HG03521 (cell line): ENCODE data around the gene SNRPA.
"Not testable (repeated sequence)": the region's sequence is repeated elsewhere in the genome, so short reads cannot be mapped to it uniquely, and the experiment has no call there.

Experiments used
- ATAC-seq: cut with Tn5 transposase; IDR thresholded peaks from one replicate; pipeline ENCODE4 v1.9.1; 2021; ENCODE audit warnings: mild to moderate bottlenecking, moderate library complexity; ENCODE audit not compliant: unreplicated experiment

Gene SNRPA

GRCh38 chr19:40719414-40719894 lies 31.5 kb upstream of the SNRPA start:
- no peak for ATAC-seq

GRCh38 chr19:40721140-40721486 lies 29.9 kb upstream of the SNRPA start:
- no peak for ATAC-seq

DNA sequence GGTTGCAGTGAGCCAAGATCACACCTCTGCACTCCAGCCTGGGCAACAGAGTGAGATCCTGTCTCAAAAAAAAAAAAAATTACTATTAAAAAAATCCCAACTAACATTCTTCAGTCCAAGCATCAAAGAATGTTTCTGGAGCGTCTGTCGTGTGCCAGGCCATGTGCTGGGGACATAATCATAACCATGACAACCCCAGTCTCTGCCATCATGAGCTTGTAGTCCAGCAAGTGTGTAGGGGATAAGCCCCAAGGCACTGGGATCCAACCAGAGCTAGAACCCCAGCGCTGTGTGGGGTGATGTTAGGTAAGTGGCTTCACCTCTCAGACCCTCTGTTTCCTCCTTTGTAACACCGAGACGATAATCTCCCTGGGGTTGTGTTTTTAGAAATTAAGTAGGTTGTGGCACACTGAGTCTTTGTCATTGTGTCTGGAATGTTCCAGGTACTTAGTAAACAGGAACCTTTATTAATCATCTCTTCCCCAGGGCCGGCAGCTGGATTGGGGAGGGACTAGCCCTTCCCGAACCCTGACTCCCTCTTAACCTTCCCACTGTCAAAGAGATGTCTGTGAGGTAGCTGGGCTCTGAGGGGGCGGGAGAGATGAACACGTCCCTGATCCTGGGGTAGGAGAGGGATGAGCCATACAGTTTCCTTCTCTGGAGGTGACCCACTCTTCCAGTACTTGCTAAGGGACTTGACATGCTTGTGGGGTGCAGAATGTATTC lies 28.9 kb upstream of the SNRPA start:
- ATAC-seq: no peak

GRCh38 chr19:40723661-40724254 lies 27.2 kb upstream of the SNRPA start:
- ATAC-seq: no peak

GRCh38 chr19:40724315-40724714 lies 26.7 kb upstream of the SNRPA start:
- no peak for ATAC-seq

DNA sequence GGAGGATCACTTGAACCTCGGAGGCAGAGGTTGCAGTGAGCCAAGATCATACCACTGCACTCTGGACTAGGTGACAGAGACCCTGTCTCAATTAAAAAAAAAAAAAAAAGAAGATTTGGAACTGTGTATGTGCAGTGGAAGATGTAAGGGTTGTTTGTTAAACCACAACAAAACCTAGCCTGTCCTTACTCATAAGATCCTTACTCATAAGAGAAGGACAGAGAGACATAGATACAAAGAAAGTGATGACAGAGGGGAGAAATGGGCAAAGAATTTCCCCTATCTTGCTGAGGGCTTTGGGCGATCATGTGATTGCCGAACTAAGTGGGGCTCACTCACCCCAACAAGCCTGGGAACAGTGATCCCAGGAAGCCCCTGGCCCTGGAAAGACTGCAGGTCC lies 26.1 kb upstream of the SNRPA start:
- no peak for ATAC-seq

GRCh38 chr19:40726279-40726678 lies 24.7 kb upstream of the SNRPA start:
- no peak for ATAC-seq

GRCh38 chr19:40730065-40730464 lies 20.9 kb upstream of the SNRPA start:
- not testable (repeated sequence) for ATAC-seq

DNA sequence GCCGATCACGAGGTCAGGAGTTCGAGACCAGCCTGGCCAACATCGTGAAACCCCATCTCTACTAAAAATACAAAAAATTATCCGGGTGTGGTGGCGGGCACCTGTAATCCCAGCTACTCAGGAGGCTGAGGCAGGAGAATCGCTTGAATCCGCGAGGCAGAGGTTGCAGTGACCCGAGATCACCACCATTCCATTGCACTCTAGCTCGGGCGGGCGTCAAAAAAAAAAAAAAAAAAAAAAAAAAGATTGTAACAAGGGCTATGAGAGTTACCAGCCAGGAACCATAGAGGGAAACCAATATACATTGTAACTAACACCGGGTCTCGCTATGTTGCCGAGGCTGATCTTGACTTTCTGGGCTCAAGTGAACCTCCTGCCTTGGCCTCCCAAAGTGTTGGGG lies 18.7 kb upstream of the SNRPA start:
- not testable (repeated sequence) for ATAC-seq

DNA sequence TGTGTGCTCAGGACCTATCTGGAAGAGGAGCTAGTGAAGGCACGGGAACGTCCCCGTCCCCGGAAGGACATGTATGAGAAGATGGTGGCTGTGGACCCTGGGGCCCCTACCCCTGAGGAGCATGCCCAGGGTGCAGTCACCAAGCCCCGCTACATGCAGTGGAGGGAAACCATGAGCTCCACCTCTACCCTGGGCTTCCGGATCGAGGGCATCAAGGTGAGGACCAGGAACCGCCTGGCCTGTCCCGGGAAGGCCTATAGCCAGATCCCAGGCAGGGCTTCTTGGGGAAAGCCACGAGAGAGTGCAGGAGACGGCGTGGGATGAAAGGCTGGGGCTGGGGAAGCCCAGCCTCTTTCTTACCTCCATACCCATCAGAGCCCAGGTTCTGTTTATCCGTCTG lies 17.9 kb upstream of the SNRPA start:
- ATAC-seq: no peak

DNA sequence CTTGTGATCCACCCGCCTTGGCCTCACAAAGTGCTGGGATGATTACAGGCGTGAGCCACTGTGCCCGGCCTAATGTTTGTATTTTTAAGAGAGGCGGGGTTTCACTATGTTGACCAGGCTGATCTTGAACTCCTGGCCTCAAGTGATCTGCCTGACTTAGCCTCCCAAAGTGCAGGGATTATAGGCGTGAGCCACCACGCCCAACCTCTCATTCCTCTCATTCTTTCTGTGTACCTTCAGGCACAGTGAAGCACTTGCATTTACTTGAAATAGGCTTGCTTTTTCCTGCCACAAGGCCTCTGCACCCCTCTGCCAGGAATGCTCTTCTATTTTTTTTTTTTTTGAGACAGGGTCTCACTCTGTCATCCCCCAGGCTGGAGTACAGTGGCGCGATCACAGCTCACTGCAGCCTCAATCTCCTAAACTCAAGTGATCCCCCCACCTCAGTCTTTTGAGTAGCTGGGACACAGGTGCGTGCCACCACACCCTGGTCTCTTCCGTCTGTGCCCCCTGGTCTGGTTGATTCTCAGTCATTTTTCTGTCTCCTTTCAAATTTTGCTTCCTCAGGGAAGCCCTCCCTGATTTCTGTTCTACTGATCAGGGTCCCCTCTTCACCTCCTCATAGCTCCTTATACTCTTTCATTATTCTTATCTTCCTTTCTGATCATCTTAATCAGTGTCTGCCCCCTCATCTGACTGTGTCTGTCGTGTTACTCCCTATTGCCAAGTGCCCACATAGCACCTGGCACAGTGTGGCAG lies 15.8 kb upstream of the SNRPA start:
- ATAC-seq: no peak

- no peak for ATAC-seq
Measured at GRCh38 chr19:40736661-40737060, 14.3 kb upstream of the SNRPA start.

DNA sequence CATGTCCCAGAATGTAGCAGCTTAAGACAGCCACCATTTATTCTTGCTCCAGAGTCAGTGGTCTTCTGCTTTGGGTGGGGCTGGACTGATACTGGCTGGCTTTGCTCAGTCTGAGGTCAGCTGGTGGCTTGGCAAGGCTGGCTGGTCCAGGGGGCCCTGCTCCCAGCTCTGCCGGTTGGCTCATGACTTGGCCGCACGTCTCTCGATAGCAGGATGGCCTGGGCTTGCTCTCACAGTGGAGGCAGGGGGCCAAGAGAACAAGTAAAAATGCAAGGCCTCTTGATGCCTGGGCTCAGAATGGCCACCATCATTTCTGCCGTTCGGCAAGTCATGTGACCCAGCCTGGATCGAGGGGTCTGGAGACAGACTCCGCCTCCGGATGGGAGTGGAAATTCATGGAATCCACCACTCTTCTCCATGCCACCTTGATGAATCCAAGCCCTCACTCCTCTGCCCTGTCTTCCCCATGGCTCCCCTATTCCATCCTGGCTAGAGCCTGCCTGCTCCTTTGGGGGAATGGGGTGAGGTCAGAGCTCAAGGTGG lies 13.8 kb upstream of the SNRPA start:
- no peak for ATAC-seq

DNA sequence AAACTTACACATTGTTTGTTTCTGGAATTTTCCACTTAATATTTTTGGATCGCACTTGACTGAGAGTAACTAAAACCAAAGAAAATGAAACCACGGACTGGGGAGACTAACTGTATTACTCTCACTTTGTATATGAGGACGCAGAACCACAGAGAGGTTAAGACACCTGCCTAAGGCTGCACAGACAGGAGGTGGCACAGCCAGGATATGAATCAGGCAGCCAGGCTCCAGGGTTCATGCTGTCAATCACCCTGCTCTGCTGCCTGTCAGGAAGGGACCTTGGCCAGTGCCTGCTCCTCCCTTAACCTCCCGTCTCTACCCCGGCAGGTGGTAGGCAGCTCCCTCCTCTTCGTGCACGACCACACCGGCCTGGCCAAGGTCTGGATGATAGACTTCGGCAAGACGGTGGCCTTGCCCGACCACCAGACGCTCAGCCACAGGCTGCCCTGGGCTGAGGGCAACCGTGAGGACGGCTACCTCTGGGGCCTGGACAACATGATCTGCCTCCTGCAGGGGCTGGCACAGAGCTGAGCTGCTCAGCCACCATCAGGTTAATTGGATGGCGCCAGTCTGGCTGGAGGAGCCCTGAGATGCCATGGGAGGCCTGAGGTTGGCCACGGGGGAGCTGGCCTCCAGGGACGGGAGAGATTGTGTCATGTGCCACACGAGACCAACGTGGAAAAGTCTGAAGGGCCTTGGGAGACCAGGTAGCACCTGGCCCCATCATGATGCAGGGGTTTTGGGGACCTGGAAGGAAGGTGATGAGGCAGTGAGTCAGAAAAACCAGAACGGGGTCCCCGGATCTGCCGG lies 11.8 kb upstream of the SNRPA start:
- ATAC-seq: no peak

GRCh38 chr19:40739871-40740703 lies 10.9 kb upstream of the SNRPA start:
- ATAC-seq: no peak

- ATAC-seq: no peak
Measured at GRCh38 chr19:40740747-40741146, 10.3 kb upstream of the SNRPA start.

GRCh38 chr19:40741527-40742390 lies 9.2 kb upstream of the SNRPA start:
- no peak for ATAC-seq

DNA sequence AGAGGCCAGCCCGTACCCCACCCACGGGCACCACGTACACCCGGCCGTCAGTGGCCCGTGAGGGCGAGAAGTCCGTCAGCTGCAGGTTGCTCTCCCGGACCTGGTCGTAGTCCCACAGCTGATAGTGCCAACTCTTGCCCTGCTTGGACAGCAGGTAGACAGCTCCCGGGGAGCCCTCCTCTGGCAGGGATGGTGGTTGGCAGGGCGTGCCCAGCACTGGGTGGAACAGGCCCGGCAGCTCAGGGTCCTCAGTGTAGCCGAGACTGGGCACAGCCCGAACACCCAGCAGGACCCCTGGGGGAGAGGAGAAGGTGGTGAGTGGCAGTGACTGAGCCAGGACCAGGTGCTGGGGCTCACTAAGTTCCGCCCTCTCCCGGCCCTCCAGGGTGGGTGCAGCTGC lies 8.5 kb upstream of the SNRPA start:
- no peak for ATAC-seq

DNA sequence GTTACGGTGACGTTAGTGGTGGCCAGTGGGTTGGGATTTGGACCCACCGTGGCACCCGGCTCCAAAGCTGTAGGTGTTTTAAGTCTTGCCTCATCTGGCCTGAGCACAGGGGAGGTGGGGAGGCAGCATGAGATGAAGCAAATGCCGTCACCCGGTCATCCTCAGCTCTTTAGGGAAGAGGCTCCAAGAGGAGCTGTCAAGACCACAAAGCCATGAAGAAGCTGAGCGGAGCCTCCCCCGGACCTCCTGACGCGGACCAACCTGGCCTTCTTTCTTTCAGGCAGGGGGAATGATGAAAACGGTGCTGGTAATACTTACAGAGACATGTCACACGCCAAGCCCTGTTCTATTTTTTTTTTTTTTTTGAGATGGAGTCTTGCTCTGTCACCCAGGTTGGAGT lies 8.1 kb upstream of the SNRPA start:
- no peak for ATAC-seq
